Measurements from ENCODE around the gene FLT3. TPM values are rescaled to one million over a fixed set of nuclear protein-coding genes. Genes with fewer than 3 reads are reported as not detected.
A peak's percentile ranks its signal among the peaks of the same experiment; 100 is the strongest.
"Not testable (repeated sequence)": the region's sequence is repeated elsewhere in the genome, so short reads cannot be mapped to it uniquely, and the experiment has no call there.

FLT3 gene
- total RNA-seq, 1 donor from 2014 or later = 0.07 TPM

GRCh38 chr13:27966641-27967202 lies 133.7 kb downstream of the FLT3 start:
- Mint-ChIP-seq H3K27me3 (peaks cover 68% of the 10 kb centered on the region), H3K27ac (no peak overlapping the region), H3K36me3 (ENCODE audit: low read depth) (no peaks in the 10 kb centered on the region), H3K9me3 (no peaks in the 10 kb centered on the region), H3K4me1 (peaks cover 36% of the 10 kb centered on the region), H3K4me3 (no peak overlapping the region)
- ATAC-seq (ENCODE audit: low read depth) (no peak), DNase-seq (no peak)
- intact Hi-C loops (cut with micrococcal nuclease) = loop anchor here (1.0 to 2.0 kb wide), 2 partner anchors 10 to 40 kb away; no protein-coding TSS in a partner anchor
- ChIA-PET POLR2A (no interaction called here), CTCF (no interaction called here)
- TF ChIP-seq, protein P1, sequence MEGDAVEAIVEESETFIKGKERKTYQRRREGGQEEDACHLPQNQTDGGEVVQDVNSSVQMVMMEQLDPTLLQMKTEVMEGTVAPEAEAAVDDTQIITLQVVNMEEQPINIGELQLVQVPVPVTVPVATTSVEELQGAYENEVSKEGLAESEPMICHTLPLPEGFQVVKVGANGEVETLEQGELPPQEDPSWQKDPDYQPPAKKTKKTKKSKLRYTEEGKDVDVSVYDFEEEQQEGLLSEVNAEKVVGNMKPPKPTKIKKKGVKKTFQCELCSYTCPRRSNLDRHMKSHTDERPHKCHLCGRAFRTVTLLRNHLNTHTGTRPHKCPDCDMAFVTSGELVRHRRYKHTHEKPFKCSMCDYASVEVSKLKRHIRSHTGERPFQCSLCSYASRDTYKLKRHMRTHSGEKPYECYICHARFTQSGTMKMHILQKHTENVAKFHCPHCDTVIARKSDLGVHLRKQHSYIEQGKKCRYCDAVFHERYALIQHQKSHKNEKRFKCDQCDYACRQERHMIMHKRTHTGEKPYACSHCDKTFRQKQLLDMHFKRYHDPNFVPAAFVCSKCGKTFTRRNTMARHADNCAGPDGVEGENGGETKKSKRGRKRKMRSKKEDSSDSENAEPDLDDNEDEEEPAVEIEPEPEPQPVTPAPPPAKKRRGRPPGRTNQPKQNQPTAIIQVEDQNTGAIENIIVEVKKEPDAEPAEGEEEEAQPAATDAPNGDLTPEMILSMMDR (IDR thresholded peaks at IDR 0.05) = no peak

GRCh38 chr13:27965740-27966640 lies 134.4 kb downstream of the FLT3 start:
- no peak overlapping the region for H3K27ac Mint-ChIP-seq
- TF ChIP-seq, protein P1 (IDR thresholded peaks at IDR 0.05) = no peak
- intact Hi-C loops (cut with micrococcal nuclease) = loop anchor here (2.0 kb wide), 1 partner anchor 39 kb away; no protein-coding TSS in a partner anchor
- no peaks in the 10 kb centered on the region for H3K9me3 Mint-ChIP-seq
- peaks cover 41% of the 10 kb centered on the region for H3K4me1 Mint-ChIP-seq
- DNase-seq (no peak), ATAC-seq (ENCODE audit: low read depth) (peak; percentile 21)
- no peaks in the 10 kb centered on the region for H3K36me3 Mint-ChIP-seq (ENCODE audit: low read depth)
- CTCF ChIA-PET = no interaction called here
- peaks cover 63% of the 10 kb centered on the region for H3K27me3 Mint-ChIP-seq
- peak overlapping the region; percentile 53 for H3K4me3 Mint-ChIP-seq
- POLR2A ChIA-PET = no interaction called here

- DNase-seq (no peak), ATAC-seq (ENCODE audit: low read depth) (no peak)
- CTCF ChIA-PET = no interaction called here
- Mint-ChIP-seq H3K27me3 (peaks cover 60% of the 10 kb centered on the region), H3K4me1 (peaks cover 41% of the 10 kb centered on the region), H3K4me3 (no peak overlapping the region), H3K36me3 (ENCODE audit: low read depth) (no peaks in the 10 kb centered on the region), H3K27ac (no peak overlapping the region), H3K9me3 (no peaks in the 10 kb centered on the region)
- intact Hi-C loops (cut with micrococcal nuclease) = no loop called here
- TF ChIP-seq, protein P1 (IDR thresholded peaks at IDR 0.05) = no peak
- POLR2A ChIA-PET = no interaction called here
Observed at GRCh38 chr13:27965343-27965739, 135.0 kb downstream of the FLT3 start.

DNA sequence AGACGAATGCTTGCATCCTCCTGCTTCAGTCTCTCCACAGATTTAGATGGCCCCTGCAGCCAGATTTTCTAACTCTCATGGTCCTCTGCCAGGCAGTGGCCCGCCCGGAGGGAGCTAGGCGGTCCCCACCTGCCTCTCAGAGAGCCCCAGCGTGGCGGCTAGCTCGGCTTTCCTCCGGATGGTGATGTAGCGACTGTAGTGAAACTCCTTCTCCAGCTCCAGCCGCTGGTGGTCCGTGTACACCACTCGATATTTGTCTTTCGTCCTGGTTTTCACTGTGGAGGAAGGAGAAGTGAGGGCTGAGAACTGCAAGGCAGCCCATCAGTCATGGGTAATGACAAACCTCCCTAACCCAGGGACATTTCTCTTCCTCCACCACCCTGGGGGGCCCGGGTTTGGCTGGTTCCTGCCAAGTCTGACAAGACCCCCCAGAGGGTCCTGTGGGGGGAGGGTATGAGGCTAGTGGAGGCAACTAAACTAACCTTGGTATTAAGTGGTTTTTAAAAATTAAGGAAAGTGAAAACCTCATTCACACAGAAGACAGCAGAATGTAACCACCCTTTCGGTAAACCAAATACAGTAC lies 135.5 kb downstream of the FLT3 start:
- Mint-ChIP-seq H3K36me3 (ENCODE audit: low read depth) (no peaks in the 10 kb centered on the region), H3K27me3 (peaks cover 62% of the 10 kb centered on the region), H3K9me3 (no peaks in the 10 kb centered on the region), H3K27ac (no peak overlapping the region), H3K4me3 (no peak overlapping the region), H3K4me1 (peaks cover 43% of the 10 kb centered on the region)
- DNase-seq (no peak), ATAC-seq (ENCODE audit: low read depth) (no peak)
- TF ChIP-seq, protein P1 (IDR thresholded peaks at IDR 0.05) = no peak
- intact Hi-C loops (cut with micrococcal nuclease) = no loop called here
- POLR2A ChIA-PET = interaction anchor here (0.6 kb wide), 1 partner anchor 178 kb away, joined by 4 read pairs; no protein-coding TSS in a partner anchor
- CTCF ChIA-PET = no interaction called here

DNA sequence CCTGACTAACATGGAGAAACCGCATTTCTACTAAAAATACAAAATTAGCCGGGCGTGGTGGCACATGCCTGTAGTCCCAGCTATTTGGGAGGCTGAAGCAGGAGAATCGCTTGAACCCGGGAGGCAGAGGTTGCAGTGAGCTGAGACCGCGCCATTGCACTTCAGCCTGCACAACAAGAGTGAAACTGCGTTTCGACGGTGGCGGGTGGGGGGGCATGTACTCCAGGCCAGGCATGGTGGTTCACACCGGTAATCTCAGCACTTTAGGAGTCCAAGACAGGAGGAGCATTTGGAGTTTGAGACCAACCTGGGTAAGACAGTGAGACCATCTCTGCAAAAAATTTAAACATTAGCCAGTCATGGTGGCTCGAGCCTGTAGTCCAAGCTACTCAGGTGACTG lies 136.2 kb downstream of the FLT3 start:
- ChIA-PET CTCF (interaction anchor here (1.5 kb wide), 1 partner anchor 11 kb away, joined by 4 read pairs; no protein-coding TSS in a partner anchor), POLR2A (interaction anchor here (0.6 kb wide), 1 partner anchor 179 kb away, joined by 4 read pairs; no protein-coding TSS in a partner anchor)
- Mint-ChIP-seq H3K4me1 (peaks cover 38% of the 10 kb centered on the region), H3K27me3 (peaks cover 57% of the 10 kb centered on the region)
- H3K9me3 Mint-ChIP-seq; H3K4me3 Mint-ChIP-seq; H3K36me3 Mint-ChIP-seq (ENCODE audit: low read depth); intact Hi-C loops (cut with micrococcal nuclease); H3K27ac Mint-ChIP-seq; DNase-seq; ATAC-seq (ENCODE audit: low read depth): not testable (repeated sequence)
